ENCODE data around the gene TOPAZ1. TPM values are rescaled to one million over a fixed set of nuclear protein-coding genes. Genes with fewer than 3 reads are reported as not detected.

The TOPAZ1 gene
- total and polyA plus RNA-seq, 2 of the 13 experiments (the other 11 are each of a cell fraction or from before 2014, with no cell fraction given), result not detected

DNA sequence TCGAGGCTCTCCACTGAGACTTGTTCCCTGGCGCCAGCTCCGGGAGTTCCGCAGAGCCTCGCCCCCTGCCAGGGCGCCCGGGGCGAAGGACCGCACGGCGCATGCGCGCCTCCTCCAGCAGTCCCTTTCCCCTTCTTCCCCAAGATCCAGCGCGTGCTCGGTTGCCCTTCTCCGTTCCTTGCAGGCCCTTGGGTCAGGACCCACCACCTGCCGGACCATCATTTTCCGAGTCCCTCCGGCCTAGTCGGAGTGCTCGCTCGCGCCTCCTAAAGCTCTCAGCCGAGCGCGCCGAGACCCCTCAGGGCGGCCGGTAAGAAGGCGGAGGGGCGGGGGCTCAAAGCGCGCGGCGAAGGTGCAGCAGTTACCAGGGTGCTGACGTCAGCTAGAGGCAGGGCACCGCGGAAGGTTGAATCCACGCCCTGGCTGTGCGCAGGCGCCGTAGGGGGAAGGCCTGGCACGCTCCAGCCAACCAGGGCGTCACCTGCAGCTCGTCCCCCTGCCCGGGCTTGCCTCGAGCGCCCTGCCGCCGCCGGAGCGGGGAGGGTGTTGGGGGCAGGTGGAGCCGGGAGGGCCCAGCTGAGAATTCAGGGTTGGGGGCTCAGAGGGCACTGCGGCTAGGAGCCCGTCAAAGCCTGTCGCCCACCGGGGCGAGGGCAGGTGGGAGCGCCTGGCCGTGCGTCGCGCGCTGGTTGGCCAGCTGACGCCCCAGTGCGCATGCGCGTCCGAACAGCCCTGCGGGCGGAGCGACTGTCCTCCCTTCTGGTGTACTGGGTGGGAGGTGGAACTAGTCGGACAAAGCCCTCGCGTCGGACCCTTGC is 96.5 kb downstream of the TOPAZ1 start, which contains the start of gene TCAIM (continued):
- TF ChIP-seq, protein P1, sequence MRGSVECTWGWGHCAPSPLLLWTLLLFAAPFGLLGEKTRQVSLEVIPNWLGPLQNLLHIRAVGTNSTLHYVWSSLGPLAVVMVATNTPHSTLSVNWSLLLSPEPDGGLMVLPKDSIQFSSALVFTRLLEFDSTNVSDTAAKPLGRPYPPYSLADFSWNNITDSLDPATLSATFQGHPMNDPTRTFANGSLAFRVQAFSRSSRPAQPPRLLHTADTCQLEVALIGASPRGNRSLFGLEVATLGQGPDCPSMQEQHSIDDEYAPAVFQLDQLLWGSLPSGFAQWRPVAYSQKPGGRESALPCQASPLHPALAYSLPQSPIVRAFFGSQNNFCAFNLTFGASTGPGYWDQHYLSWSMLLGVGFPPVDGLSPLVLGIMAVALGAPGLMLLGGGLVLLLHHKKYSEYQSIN (CRISPR knock-in tag; IDR thresholded peaks at IDR 0.05; ENCODE audit: borderline replicate concordance), result no peak
- TF ChIP-seq, protein P2, sequence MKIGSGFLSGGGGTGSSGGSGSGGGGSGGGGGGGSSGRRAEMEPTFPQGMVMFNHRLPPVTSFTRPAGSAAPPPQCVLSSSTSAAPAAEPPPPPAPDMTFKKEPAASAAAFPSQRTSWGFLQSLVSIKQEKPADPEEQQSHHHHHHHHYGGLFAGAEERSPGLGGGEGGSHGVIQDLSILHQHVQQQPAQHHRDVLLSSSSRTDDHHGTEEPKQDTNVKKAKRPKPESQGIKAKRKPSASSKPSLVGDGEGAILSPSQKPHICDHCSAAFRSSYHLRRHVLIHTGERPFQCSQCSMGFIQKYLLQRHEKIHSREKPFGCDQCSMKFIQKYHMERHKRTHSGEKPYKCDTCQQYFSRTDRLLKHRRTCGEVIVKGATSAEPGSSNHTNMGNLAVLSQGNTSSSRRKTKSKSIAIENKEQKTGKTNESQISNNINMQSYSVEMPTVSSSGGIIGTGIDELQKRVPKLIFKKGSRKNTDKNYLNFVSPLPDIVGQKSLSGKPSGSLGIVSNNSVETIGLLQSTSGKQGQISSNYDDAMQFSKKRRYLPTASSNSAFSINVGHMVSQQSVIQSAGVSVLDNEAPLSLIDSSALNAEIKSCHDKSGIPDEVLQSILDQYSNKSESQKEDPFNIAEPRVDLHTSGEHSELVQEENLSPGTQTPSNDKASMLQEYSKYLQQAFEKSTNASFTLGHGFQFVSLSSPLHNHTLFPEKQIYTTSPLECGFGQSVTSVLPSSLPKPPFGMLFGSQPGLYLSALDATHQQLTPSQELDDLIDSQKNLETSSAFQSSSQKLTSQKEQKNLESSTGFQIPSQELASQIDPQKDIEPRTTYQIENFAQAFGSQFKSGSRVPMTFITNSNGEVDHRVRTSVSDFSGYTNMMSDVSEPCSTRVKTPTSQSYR (CRISPR knock-in tag; IDR thresholded peaks at IDR 0.05; ENCODE audit: borderline replicate concordance), result peak; percentile 11; the same call in 1 of the 2 replicates
- TF ChIP-seq, protein P3, sequence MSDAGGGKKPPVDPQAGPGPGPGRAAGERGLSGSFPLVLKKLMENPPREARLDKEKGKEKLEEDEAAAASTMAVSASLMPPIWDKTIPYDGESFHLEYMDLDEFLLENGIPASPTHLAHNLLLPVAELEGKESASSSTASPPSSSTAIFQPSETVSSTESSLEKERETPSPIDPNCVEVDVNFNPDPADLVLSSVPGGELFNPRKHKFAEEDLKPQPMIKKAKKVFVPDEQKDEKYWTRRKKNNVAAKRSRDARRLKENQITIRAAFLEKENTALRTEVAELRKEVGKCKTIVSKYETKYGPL (CRISPR knock-in tag; IDR thresholded peaks at IDR 0.05), result peak; percentile 2; the same call in 1 of the 2 replicates
- TF ChIP-seq, protein P4, sequence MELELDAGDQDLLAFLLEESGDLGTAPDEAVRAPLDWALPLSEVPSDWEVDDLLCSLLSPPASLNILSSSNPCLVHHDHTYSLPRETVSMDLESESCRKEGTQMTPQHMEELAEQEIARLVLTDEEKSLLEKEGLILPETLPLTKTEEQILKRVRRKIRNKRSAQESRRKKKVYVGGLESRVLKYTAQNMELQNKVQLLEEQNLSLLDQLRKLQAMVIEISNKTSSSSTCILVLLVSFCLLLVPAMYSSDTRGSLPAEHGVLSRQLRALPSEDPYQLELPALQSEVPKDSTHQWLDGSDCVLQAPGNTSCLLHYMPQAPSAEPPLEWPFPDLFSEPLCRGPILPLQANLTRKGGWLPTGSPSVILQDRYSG (CRISPR knock-in tag; IDR thresholded peaks at IDR 0.05), result peak; percentile 92
- TF ChIP-seq ZFX (CRISPR knock-in tag; IDR thresholded peaks at IDR 0.05; ENCODE audit: low read depth) (peak; percentile 99), ZNF747 (CRISPR knock-in tag; IDR thresholded peaks at IDR 0.05; ENCODE audit: borderline replicate concordance) (peak; percentile 98), ZMYM2 (CRISPR knock-in tag; IDR thresholded peaks at IDR 0.05) (peak; percentile 89), TOPORS (CRISPR knock-in tag; IDR thresholded peaks at IDR 0.05) (peak; percentile 98), FOXA1 (IDR thresholded peaks at IDR 0.05) (no peak), FOXA1 (CRISPR knock-in tag; IDR thresholded peaks at IDR 0.05) (peak; percentile 3), TOE1 (CRISPR knock-in tag; IDR thresholded peaks at IDR 0.05) (no peak; the same call in 1 of the 2 replicates), ZNF160 (CRISPR knock-in tag; IDR thresholded peaks at IDR 0.05) (peak; percentile 87), PLRG1 (conservative IDR thresholded peaks at IDR 0.05) (no peak), PITX1 (CRISPR knock-in tag; IDR thresholded peaks at IDR 0.05) (peak; percentile 89), HNRNPK (IDR thresholded peaks at IDR 0.05; ENCODE audit: low read depth, low read length, poor library complexity, severe bottlenecking) (peak; percentile 79)
- TF ChIP-seq, protein P5, sequence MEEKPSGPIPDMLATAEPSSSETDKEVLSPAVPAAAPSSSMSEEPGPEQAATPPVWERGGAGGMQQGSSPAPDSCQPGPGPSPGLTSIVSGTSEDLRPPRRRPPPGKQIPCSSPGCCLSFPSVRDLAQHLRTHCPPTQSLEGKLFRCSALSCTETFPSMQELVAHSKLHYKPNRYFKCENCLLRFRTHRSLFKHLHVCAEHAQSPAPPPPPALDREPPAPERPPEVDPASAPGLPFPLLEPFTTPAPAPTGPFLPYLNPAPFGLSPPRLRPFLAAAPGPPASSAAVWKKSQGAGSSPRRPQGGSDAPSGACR (CRISPR knock-in tag; IDR thresholded peaks at IDR 0.05), result peak; percentile 79; the same call in 1 of the 2 replicates
- TF ChIP-seq, protein P6, sequence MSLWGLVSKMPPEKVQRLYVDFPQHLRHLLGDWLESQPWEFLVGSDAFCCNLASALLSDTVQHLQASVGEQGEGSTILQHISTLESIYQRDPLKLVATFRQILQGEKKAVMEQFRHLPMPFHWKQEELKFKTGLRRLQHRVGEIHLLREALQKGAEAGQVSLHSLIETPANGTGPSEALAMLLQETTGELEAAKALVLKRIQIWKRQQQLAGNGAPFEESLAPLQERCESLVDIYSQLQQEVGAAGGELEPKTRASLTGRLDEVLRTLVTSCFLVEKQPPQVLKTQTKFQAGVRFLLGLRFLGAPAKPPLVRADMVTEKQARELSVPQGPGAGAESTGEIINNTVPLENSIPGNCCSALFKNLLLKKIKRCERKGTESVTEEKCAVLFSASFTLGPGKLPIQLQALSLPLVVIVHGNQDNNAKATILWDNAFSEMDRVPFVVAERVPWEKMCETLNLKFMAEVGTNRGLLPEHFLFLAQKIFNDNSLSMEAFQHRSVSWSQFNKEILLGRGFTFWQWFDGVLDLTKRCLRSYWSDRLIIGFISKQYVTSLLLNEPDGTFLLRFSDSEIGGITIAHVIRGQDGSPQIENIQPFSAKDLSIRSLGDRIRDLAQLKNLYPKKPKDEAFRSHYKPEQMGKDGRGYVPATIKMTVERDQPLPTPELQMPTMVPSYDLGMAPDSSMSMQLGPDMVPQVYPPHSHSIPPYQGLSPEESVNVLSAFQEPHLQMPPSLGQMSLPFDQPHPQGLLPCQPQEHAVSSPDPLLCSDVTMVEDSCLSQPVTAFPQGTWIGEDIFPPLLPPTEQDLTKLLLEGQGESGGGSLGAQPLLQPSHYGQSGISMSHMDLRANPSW (CRISPR knock-in tag; IDR thresholded peaks at IDR 0.05; ENCODE audit: borderline replicate concordance), result no peak; the same call in 1 of the 2 replicates

All from HepG2 (cell line).